Stimulated activated CD8-positive, alpha-beta memory T cell treated with anti-CD3 and anti-CD28 coated beads, Interleukin-15, amount 100 ng/mL, for 48 hours (primary cell): Measurements from ENCODE around the gene CDC5L.

Source experiments
- DNase-seq, 2 donors: peaks; one replicate each; pipeline ENCODE4 v3.0.0-alpha.2; 2020; ENCODE audit warnings: low read depth in 2 of 2

Gene CDC5L

DNA sequence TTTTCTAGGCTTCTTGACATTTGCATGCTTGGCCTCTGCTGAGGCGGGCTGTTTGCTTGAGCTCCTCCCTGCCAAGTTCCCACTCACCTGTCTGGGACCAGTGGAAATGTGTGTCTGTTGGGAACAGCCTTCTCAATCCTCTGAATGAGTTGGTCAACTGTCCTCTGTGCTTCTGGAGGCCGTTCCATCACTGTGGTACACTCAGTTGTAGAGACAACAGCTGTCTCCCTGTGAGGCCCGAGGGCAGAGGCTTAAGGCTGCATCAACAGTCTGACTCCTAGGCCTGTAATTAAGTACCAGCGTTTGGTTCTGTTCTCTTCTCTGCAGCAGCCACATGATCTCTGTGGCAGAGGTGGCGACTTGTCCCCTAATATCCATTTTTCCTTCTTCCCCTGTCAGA, 110.9 kb downstream of the CDC5L start:
- DNase-seq = no peak

DNA sequence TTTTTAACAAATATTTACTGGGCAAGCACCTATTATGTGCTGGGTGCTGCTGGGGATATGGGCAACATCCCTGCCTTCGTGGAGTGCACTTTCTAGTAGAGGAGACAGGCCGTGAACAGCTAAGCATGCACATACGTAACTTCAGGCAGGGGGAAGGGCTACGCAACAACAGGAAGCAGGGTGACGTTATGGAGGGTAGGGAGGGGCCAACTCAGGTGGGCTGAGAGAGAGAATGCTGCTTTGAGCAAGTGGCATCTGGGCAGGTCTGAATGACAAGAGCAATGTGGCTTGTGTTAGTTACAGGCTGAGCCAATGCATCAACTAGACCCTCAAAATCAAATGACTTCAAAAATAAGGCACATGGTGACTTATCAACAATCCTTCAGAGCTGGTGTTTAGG, 112.1 kb downstream of the CDC5L start:
- no peak for DNase-seq
